ENCODE results near the gene PPFIA1. TPM values are rescaled to one million over a fixed set of nuclear protein-coding genes. Genes with fewer than 3 reads are reported as not detected.

PPFIA1 gene
- total and polyA plus RNA-seq, 4 donors: 27.5 to 85.0 (median 43.5) TPM

Small RNAs within 50 kb of the gene (small RNA-seq; reads per million reads assigned to genes)
- 10.6 reads per million, percentile 96 among the genes with 10 or more reads in this experiment for gene MIR548K (ENCODE audit: low replicate concordance)

Other genes starting within 250 kb of the PPFIA1 start
- gene ANO1, start 192.4 kb upstream of the PPFIA1 start, total RNA-seq: 10 to 100 TPM in 1 of 2 donors, 1 to 10 TPM in 1; 7.8 to 10.8 TPM
- 1 to 10 TPM; 1.2 to 3.2 TPM for gene ANO1, start 192.4 kb upstream of the PPFIA1 start, polyA plus RNA-seq
- 10 to 100 TPM; 24.7 to 27.6 TPM for gene FADD, start 67.4 kb upstream of the PPFIA1 start, total RNA-seq
- gene FADD, start 67.4 kb upstream of the PPFIA1 start, polyA plus RNA-seq: 10 to 100 TPM; 13.9 to 30.9 TPM
- gene CTTN, start 127.8 kb downstream of the PPFIA1 start, total RNA-seq: 100 to 1,000 TPM; 202 to 235 TPM
- gene CTTN, start 127.8 kb downstream of the PPFIA1 start, polyA plus RNA-seq: 100 to 1,000 TPM in 1 of 2 donors, 10 to 100 TPM in 1; 89.8 to 106 TPM

All from lung (tissue), 5 donors.